Measurements from ENCODE around the gene FOCAD.
"Not testable (repeated sequence)": the region's sequence is repeated elsewhere in the genome, so short reads cannot be mapped to it uniquely, and the experiment has no call there.

The FOCAD gene

GRCh38 chr9:20673537-20673936 is 10.5 kb upstream of the FOCAD start:
- not testable (repeated sequence) for DNase-seq

- no peak for DNase-seq
These were observed 2.6 kb upstream of the FOCAD start for GRCh38 chr9:20681467-20681866.

- peak; percentile 48 for DNase-seq
These were observed 566 bp upstream of the FOCAD start for GRCh38 chr9:20683351-20684034.

GRCh38 chr9:20684875-20685696 is 1.0 kb downstream of the FOCAD start:
- peak; percentile 3 for DNase-seq

- DNase-seq: no peak
These were observed 1.7 kb downstream of the FOCAD start for GRCh38 chr9:20685769-20686168.

- no peak for DNase-seq
These were observed 5.8 kb downstream of the FOCAD start for GRCh38 chr9:20689833-20690232.

GRCh38 chr9:20692554-20692953 is 8.5 kb downstream of the FOCAD start:
- DNase-seq: no peak

- DNase-seq: no peak
These were observed 9.0 kb downstream of the FOCAD start for GRCh38 chr9:20693068-20693467.

- no peak for DNase-seq
These were observed 10.2 kb downstream of the FOCAD start for GRCh38 chr9:20694248-20694647.

- DNase-seq: no peak
These were observed 13.1 kb downstream of the FOCAD start for GRCh38 chr9:20697021-20697719.

GRCh38 chr9:20698782-20699181 is 14.7 kb downstream of the FOCAD start:
- no peak for DNase-seq

- no peak for DNase-seq
These were observed 17.0 kb downstream of the FOCAD start for GRCh38 chr9:20701060-20701459.

GRCh38 chr9:20702570-20702969 is 18.5 kb downstream of the FOCAD start:
- no peak for DNase-seq

- DNase-seq: no peak
These were observed 19.1 kb downstream of the FOCAD start for GRCh38 chr9:20703146-20703545.

- no peak for DNase-seq
These were observed 23.6 kb downstream of the FOCAD start for GRCh38 chr9:20707708-20708107.

GRCh38 chr9:20713172-20713571 is 29.1 kb downstream of the FOCAD start:
- no peak for DNase-seq

- no peak for DNase-seq
These were observed 30.7 kb downstream of the FOCAD start for GRCh38 chr9:20714442-20715415.

- DNase-seq: no peak
These were observed 38.2 kb downstream of the FOCAD start for GRCh38 chr9:20722221-20722620.

GRCh38 chr9:20725675-20726074 is 41.6 kb downstream of the FOCAD start:
- no peak for DNase-seq

GRCh38 chr9:20726144-20726543 is 42.1 kb downstream of the FOCAD start:
- no peak for DNase-seq

- no peak for DNase-seq
These were observed 44.6 kb downstream of the FOCAD start for GRCh38 chr9:20728493-20729220.

GRCh38 chr9:20729523-20729922 is 45.5 kb downstream of the FOCAD start:
- no peak for DNase-seq
